HG02852 (cell line): ENCODE results near the gene KAZN.
"Not testable (repeated sequence)": the region's sequence is repeated elsewhere in the genome, so short reads cannot be mapped to it uniquely, and the experiment has no call there.

Source experiments
- ATAC-seq: cut with Tn5 transposase; IDR thresholded peaks from one replicate; pipeline ENCODE4 v1.9.1; 2021; ENCODE audit warnings: mild to moderate bottlenecking, moderate library complexity; ENCODE audit not compliant: unreplicated experiment

The KAZN gene

DNA sequence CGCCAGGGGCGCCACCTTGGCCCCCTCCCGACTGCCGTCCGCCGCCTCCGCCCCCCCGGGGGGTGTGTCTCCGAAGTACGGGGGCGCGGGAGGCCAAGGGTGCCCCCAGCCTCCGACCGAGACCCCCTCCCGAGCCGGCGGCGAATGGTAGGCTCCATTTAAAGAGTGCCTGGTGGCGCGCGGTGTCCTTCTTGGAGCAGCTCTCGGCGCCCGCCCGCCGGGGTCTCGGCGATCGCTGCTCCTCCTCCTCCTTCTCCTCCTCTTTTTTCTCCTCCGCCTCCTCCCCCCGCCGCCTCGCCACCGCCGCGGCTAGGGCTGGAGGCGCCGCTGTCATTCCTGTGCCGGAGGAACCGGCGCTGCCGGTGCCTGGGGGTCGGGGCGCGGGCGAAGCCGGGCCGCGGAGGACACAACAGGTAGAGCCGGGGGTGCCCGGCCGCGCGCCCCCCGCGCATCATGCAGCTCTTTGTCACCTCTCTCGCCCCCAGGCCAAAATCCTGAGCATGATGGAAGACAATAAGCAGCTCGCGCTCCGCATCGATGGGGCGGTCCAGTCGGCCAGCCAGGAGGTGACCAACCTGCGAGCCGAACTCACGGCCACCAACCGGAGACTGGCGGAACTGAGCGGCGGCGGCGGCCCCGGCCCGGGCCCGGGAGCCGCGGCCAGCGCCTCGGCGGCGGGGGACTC is at the start of gene KAZN:
TSS of gene KAZN (plus strand) at position 188 of the 685 bp plus-strand sequence.
- ATAC-seq, result peak; percentile 7

DNA sequence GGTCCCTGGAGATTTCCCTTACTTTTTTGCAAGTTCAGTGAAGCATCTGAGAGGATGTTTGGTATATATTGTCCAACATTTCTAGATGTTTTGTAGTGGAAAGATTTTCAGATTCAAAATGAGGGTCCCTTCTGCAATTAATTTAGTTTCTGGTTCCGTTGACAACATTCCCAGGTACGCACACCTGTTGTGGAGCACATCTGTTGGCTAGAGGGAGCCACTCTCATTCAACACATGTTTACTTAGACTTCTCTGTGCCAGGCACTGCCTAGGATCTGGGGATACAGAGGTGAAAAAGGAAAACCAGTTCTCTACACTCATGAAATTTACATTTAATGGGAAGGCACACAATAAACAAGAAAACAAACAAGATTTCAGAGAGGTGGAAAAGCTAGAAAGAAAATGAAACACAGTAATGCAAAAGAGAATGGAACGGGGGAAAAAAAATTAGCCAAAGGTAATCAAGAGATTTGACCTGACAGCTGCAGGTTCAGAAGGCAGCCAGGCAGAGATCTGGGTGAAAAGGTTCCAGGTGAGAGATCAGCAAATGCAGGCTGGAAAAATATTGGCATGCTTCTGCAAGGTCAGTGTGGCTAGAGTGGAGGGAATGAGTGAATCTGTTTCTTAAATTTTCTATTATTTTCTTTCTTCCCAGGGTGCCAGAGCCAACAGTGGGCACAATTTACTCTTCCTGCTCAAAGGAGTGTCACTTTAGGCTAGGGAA is 48.4 kb upstream of the KAZN start:
- ATAC-seq, result no peak

DNA sequence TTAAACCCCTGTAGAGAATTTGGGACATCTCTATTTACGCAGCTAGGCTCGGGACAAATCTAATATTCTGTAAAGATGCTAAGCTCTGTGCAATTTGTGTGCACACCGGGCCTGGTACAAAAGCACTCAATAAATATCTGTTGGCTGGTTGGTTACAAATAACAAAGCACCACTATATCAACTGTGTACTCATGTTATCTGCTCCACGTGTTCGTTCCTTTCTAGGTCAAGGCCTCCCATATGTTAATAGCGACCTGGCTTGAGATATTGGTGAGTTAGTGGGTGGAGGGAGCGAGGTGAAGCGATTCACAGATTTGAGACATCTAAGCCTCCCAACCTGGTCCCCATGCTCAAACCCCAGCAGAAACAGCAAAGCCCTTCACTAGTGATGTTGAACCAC is 47.1 kb upstream of the KAZN start:
- ATAC-seq, result no peak

DNA sequence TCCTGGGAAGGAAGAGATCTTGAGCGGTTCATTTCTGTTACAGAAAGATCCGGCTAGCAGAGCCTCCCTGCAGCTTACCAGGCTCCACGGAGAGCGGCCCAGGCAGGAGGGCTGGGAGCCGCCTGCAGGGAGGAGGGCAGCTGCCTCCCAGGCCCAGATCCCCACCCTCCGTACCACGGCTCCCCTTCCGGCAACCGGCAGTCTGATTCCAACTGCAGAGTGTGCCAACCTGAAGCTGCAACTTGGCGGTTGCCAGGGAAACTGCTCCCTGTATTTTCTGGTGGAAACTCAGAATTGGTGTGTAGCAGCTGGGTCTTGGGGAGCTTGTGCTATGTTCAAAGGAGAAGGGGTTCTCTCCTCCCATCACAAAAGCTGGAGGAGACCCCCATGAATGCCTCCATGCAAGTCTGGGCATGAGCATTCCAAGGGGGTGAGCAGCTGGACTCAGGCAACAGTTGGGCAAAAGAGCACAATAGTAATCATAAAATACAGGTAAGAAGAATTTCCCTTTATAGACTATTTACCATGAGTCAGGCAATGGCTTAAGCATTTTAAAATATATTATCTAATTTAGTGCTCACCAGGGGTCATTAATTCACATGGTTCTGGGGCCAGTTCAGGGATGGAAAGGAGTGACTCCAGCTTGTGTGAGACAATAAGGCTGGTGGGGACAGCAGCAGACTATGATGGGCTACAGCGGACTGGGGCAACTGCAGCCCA is 46.1 kb upstream of the KAZN start:
- ATAC-seq, result no peak

DNA sequence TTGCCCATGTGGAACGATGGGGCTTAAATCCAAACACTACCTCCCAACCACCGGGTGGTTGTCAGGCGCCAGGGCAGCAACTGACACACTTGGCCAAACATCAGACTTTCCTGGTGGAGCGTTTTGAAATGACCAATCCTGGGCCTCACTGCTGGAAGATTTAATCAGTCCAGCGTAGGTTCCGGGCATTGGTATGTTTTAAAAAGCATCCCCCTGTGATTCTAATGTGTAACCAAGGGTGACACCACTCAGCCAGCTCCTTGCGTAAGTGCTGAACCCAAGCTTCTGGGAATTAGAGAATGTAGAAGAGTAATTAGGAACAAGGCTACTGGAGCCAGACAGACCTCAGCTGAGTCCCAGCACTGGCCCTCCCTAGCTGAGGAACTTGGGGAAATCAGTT is 44.8 kb upstream of the KAZN start:
- no peak for ATAC-seq

DNA sequence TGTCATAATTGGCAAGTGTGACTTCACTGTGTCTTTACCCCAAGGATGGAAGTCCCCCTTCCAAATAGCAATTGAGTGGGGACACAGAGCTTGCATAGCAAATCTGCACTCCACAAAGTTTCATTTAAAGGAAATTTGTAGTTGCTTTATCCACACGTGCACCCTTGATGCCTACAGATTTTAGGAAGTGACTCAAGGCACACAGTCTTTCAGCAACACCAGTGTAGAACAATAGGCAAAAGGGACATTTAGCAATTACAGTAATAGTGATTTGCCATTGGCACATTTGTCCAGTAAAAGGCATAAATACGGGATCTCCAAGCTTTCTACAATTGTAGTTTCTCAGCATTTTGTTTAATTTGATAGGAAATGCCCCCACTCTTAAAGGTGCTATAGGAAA is 43.4 kb upstream of the KAZN start:
- no peak for ATAC-seq

DNA sequence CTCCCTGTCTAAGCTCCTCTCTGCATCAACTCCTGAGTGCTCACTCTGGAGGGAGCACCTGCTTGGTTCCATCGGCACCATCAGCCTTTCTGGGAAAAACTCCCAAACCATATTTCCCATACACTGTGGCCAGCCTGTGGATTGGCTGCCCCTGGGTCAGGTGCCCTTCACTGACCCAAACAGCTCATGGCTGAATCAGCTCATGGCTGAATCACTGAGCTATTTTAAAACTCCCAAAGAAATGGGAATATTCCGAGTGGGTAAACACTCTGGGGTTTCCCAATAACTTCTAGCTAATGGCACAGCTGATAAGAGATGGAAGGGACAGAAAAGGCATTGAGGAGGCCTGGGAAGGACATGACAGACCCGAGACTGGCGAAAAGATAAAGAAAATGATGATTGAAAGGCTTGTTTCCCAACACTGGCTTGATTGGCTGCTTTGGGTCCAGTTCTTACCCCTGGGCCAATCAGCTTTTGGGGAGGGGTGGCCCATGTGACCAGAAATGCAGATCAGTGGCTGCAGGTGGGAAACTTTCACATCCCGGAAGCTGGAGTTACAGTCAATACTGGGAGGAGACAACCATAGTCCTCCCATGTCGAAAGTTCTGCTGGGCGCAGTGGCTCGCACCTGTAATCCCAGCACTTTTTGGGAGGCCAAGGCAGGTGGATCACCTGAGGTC is 37.3 kb upstream of the KAZN start:
- no peak for ATAC-seq

DNA sequence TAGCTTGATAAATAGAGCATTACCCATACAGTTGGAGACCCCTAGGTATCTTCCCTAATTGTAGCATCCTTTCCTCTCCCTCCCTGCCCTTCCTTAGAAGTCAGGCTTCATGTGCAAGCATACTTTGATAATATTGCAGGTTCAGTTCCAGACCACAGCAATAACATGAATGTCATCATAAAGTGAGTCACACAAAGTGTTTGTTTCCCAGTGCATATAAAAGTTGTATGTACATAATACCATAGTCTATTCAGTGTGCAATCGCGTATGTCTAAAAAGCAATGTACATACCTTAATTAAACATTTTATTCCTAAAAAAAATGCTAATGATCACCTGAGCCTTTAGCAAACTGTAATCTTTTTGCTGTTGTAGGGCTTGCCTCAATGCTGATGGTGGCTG is 33.4 kb upstream of the KAZN start:
- ATAC-seq, result no peak

DNA sequence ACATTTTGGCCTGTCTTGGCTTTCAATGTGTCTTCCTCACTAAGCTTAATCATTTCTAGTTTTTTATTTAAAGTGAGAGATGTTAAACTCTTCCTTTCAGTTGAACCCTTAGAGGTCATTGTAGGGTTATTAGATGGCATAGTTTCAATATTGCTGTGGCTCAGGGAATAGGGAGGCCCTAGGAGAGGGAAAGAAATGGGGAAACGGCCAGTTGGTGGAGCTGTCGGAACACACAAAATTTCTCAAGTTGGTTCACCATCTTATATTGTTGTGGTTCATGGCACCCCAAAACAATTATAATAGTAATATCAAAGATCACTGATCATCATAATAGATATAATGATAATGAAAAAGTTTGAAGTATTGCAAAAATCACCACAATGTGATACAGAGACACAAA is 31.4 kb upstream of the KAZN start:
- ATAC-seq, result no peak

DNA sequence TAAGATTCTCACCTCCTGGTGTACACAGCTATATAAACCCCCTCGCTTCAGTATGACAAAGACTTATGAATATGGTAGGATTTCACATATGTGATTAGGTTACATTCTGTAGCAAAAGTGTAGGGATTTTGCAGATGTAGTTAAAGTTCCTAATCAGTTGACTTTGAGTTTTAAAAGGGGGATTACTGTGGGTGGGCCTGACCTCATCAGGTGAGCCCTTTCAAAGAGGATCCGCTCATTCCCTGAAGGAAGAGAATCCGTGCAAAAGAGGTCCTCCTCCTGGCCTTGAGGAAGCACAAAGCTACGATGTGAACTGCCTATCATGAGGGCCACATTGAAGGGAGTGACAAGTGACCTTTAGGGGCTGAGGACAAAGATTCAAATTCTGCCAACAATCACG is 30.6 kb upstream of the KAZN start:
- no peak for ATAC-seq

DNA sequence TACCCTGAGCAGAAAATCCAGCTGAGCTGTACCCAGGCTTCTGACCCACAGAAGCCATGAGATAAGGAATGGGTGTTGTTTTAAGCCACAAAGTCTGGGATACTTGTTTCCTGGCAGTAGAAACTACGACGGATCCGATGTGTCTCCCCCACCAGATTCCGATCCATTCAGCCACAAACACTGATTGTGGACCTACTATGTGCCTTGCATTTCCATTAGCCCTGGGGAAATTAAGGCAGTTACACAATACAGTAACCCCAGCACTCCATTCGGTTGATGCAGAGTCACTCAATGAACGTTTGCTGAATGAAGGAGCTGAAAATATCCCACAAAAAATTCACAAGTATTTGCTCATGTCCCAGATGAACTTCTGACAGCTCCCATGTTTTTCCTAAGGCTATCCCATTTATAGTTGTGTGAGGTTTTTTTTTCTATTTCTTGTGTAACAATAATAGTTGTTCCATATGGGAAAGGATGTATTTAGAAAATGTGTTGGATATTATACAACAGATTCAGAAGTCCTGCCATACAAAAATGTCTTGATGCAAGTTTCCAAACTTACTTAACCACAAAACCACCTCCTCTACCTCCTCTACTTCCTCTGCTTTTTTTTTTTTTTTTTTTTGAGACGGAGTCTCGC is 29.6 kb upstream of the KAZN start:
- no peak for ATAC-seq

DNA sequence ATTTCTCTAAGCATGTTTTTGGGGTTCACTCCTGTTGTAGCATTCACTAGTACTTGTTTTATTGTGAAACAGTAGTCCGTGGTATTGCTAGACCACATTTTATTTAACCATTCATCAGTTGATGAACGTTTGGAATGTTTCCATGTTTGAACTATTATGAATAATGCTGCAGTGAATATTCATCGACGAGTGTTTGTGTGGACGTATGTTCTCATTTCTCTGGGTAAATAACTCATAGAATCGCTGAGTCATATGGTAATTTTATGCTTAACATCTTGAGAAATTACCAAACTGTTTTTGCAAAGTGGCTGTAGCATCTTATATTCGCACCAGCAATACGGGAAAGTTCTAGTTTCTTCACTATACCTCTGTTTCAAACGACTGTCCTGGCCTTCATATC is 28.0 kb upstream of the KAZN start:
- no peak for ATAC-seq

DNA sequence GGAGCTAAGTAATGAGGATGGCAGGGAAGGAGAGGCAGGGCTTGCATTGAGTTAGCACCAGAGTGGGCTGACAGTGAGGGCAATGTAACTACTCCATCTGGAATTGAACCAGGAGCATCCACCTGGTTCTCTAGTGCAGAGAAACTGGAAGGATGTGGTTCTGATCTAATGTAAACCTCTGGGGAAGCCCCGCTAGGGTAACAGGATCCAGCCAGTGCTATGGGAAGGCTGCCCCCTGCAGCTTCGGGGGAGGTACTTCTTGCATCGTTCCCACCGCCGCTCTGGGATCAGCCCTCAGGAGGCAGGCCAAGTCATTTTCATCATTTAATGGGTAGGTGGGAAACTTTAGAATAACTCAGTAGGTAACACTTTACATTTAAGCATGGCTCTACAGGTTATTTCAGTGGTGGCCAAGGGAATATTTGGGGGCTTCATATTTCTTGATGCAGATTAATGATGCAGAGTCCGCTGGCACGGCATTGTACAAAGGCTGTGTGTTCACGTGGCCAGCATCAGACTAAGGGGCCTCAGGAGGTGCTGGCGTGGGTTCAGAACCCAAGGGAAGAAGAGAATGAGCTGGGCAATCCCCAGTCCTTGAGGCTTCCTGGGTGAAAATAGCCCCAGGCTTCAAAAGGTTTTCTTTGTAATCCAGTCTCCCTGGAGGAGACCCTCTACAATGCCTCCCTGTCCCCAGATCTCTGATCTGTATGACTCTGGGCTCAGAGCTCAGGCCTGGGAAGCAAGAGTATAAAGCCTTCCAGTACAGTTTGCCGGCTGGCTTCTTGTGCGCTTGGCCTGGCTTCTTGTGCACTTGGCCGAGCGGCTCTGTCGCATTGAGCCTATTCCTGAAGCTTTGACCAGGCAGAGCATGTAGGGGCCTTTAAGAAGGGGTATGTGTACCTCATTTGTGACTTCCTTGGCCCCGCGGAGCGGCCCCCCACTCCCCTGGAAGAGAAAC is 26.4 kb upstream of the KAZN start:
- no peak for ATAC-seq

DNA sequence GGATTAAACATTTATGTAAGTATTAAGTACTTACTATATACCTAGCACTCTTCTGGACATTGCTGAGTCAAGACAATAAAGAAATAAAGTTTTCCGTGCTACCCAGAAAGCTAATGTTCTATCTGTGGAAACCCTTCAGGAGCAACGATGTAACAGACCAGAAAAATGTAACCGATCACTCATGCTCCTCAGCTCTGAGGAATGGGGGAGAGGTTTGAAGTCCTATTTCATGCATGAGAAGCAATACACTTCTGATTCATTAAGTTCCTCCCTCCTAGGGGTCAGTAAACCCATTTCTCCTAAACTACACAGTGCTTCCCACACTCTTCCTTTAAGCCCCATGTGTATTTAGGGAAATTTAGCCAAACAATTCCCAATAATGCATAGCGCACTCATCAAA is 25.6 kb upstream of the KAZN start:
- no peak for ATAC-seq

DNA sequence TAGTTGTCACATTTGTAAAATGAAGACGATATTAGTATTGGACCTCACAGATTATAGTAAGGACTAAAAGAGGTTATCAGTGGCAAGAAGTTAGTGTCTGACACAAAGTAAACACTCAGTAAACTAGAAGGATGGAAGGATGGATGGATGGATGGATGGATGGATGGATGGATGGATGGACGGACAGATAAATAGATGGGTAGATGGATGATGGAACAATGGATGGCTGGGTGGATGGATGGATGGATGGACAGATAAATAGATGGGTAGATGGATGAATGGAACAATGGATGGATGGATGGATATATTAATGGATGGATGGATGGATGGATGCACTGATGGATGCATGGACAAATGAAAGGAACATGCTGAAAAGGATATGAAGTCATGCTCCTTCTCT is 22.3 kb upstream of the KAZN start:
- no peak for ATAC-seq

DNA sequence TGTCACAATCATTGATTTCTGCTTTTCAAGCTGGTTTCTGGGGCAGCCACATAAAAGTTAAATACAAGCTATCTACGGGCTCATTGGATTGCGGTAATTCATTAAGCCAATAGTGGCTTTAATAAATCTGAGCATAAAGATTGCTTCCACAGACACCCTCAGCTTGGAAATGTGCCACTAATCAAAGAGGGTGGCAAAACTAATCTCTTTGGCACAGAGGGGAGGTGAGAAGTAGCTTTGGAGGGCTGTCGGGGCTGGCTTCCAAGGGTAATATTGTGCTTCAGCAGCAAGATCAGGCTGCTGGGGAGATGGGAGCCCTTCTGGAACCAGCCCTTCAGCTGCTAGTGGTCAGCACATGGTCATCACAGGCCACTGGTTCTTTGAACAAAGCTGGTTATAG is 21.2 kb upstream of the KAZN start:
- ATAC-seq, result no peak

DNA sequence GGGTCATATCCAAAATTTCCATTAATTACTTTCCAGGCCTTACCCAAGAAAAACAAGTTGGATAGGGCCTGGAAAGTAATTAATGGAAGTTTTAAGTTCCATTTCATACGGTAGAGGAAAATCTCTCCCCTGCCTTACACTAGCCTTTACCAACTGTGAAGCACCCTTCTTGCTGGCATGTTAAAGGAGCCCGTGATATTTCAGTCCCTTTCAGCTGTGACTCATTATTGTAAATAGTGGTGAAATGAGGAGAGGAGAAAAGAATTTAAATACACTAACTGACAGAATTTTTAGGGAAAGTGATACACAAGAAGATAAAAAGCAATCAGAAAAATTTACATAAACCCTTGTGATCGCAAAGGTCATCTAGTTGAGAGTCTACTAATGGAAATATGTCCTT is 20.3 kb upstream of the KAZN start:
- no peak for ATAC-seq

DNA sequence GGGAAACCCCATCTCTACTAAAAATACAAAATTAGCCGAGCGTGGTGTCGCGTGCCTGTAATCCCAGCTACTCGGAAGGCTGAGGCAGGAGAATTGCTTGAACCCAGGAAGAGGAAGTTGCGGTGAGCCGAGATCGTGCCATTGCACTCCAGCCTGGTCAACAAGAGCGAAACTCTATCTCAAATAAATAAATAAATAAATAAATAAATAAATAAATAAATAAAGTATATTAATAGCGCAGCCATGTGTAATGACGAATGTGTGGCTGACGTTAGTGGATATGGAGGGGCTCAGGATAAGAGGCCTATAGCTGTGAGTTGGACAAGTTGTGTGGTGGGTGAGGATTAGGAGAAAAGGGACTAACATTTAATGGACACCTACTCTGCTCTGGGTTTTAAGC is 18.2 kb upstream of the KAZN start:
- ATAC-seq, result not testable (repeated sequence)

DNA sequence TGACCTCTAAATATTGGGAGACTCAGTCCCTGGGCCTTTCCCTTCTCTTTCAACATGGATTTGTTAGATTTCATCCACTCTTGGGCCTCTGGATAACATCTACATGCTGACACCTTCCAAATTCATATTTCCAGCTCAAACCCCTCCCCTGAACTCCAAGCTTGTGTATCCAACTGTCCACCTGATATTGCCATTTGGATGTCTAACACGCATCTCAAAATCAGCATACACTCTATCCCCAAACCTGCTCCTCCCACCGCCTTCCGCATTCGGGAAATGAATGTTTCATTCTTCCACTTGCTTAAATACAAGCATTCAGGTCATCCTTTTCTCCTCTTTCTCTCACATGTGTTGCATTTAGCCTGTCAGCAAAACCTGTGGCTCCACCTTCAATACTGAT is 17.5 kb upstream of the KAZN start:
- ATAC-seq, result no peak

DNA sequence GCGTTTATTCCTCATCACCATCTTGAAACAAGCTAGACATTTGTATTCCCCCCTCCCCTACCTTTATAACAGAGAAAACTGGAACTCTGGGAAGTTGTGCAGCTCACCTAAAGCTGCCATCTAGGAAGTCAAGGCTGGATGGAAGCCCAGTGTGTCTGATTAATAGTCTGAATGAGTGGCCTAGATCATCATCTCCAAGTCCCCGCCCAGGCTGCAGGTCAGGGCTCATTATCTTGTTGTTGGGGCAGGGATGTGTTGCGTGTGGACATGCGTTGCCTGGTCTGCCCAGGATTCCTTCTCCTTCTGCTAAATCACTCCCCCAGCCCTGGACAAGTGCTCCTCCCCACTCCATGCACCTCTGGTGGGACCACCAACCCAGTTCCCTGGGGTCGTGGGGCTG is 14.7 kb upstream of the KAZN start:
- ATAC-seq, result no peak
